GM18507 (cell line): ENCODE data around the gene CD1C.
A peak's percentile ranks its signal among the peaks of the same experiment; 100 is the strongest.
"Not testable (repeated sequence)": the region's sequence is repeated elsewhere in the genome, so short reads cannot be mapped to it uniquely, and the experiment has no call there.

ENCODE experiments used
- DNase-seq: peaks from one replicate; pipeline ENCODE4 v3.0.0; 2011; ENCODE audit warnings: low read depth; ENCODE audit not compliant: insufficient read length; ENCODE audit errors: extremely low spot score
- FAIRE-seq: peaks from 2 replicates; lab custom pipeline; 2011; peaks lifted over from hg19 to GRCh38; lab: Jason Lieb, UNC

CD1C gene

DNA sequence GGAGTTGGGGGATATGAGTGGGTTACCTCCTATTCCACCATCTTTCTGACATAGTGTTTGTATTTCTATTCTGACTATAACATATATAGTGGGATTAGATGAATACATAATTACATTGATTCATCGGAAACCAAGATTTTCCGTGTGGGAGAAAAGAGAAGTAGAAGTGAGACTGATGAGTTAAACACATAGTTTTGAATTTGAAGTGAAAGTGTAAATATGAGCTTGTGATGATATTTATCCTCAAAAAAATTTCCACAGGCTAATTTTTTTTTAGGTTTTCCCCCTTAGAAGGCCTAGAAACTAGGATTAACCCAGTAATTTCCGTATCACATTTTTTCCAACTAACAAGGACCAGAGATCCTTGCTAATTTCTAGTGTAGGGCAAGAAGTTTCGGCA is 34.7 kb downstream of the CD1C start:
- no peak for FAIRE-seq
- DNase-seq = no peak

- DNase-seq (no peak), FAIRE-seq (no peak)
These were observed 37.8 kb downstream of the CD1C start for GRCh38 chr1:158327481-158327880.

- FAIRE-seq (no peak), DNase-seq (no peak)
These were observed 38.7 kb downstream of the CD1C start for GRCh38 chr1:158328426-158328825.

- no peak for DNase-seq
- no peak for FAIRE-seq
These were observed 39.6 kb downstream of the CD1C start for GRCh38 chr1:158329300-158329699.

- FAIRE-seq = peak; percentile 55
- DNase-seq = no peak
These were observed 40.0 kb downstream of the CD1C start for GRCh38 chr1:158329733-158330132.

DNA sequence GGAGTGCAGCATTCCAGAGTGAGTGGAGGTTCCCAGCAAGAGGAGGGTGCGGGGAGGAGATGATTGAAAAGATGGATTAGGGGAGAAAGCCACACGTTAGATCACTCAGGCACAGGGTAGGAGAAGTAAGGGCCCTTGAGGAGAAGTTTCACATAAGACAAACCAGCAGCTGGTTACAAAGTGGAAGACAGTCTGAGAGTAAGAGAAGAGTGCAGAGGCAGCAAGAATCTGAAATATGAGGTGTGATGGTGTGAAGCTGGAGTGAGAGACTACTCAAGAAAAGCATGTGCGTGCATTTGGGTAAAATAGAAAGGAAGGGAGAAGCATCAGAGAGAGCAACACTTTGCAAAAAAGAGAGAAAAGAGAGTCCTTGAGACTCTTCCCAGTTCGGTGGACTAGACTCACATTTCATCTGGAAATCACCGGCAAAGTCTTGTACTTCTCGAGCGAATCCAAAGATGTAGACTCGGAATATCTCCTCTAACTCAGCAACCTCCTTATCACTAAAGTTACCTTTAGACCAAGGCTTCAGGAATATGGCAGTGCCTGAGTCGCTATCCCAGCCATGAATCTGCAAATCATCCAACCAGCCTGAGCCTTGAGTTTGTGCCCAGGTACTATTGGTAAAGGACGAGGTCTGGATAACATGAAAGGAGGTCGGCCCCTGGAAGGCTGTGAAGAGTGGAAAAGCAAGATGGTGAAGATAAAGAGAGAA is 40.8 kb downstream of the CD1C start:
- DNase-seq (no peak), FAIRE-seq (no peak)

- FAIRE-seq = no peak
These were observed 41.3 kb downstream of the CD1C start for GRCh38 chr1:158331106-158331425.

DNA sequence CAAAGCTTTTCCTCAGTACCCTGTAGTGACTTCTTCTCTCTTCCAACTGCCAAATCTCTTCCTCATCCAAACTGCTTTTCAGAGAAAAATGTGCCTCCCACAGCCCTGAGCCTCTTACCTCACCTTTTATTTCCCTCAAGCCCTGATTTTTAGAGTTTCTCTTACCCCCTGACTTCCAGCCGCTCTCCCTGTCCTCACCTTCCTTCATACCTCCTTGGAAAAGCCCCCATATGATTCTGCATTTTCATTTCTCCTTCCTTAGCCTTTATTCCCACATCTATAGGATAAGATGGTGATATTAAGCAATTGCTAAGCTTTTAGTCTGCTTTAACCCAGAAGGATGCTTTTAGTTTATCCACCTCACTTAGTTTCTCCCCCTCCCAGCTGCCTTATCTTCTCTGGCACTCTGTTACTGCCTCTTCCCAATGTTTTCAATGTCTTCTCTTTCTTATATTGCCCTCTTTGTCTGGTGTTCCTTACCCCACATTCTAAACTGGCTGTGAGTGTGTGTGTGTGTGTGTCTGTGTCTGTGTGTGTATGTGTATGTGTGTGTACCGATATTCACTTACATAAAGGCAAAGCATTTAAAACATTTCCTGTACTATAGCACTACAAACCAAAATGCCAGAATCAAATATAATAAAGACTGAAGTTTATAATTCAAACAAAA is 41.9 kb downstream of the CD1C start, which contains the start of gene CD1B:
Gene CD1B, minus strand, starts transcription at position 51 of the 670 bp plus-strand sequence. CDS start 108 bp downstream, outside the sequence.
- FAIRE-seq = no peak
- DNase-seq = no peak

More at GRCh38 chr1:158331106-158331425, 41.3 kb downstream of the CD1C start:
- DNase-seq = no peak

GRCh38 chr1:158333405-158334155 is 43.9 kb downstream of the CD1C start:
- FAIRE-seq (peak; percentile 9), DNase-seq (no peak)

DNA sequence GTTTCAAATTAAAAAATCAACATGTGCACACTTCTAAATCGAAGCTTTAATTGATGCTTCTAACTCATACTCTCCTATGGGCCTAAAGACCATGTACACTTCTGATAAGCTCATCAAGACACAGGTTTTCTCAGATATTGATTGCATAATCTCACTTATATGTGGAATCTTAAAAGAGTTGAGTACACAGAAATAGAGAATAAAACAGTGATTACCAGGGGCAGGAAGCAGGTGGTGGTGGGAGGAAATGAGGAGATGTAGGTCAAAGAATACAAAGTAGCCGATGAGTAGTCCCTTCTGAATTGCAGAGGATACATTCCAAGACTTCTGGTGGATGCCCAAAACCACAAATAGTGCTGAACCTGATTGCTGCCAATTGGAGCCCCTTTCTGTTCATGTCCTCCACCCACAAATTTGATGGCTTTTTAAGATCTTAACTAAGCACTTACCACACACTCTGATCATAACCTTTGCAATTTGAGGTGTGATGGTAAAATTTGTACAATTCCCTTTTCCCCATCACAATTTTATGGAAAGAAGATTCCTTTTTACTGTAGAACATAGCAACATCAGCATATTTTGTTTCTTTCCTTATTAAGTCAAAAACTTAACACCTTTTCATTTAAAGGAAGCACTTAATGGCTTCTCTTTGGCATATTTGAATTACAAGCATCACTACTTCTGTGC is 44.9 kb downstream of the CD1C start:
- DNase-seq (no peak), FAIRE-seq (no peak)

GRCh38 chr1:158335213-158335532 is 45.5 kb downstream of the CD1C start:
- DNase-seq (no peak), FAIRE-seq (no peak)

- not testable (repeated sequence) for DNase-seq, FAIRE-seq
These were observed 46.7 kb downstream of the CD1C start for GRCh38 chr1:158336413-158336812.
